GM12891 (cell line): Measurements from ENCODE around the gene ANKRD16.
A peak's percentile ranks its signal among the peaks of the same experiment; 100 is the strongest.

Experiments
- PAX5 ChIP-seq: IDR thresholded peaks from 2 replicates; pipeline ENCODE4 v1.6.1; 2011; ENCODE audit warnings: low read length, moderate library complexity, mild to moderate bottlenecking; ENCODE audit not compliant: insufficient read depth, severe bottlenecking
- POLR2A ChIP-seq: IDR thresholded peaks from 2 replicates; pipeline ENCODE4 v1.6.1; 2011; ENCODE audit warnings: low read depth, low read length, control low read depth
- POLR2AphosphoS5 ChIP-seq: IDR thresholded peaks from 2 replicates; pipeline ENCODE4 v1.6.1; 2011; ENCODE audit warnings: low read depth, low read length, control low read depth
- POU2F2 ChIP-seq: IDR thresholded peaks from 2 replicates; pipeline ENCODE4 v1.6.1; 2011; ENCODE audit warnings: low read depth, mild to moderate bottlenecking, control low read depth, low read length, moderate library complexity
- SPI1 ChIP-seq: IDR thresholded peaks from 2 replicates; pipeline ENCODE4 v1.6.1; 2011; ENCODE audit warnings: low read depth, low read length, control low read depth
- TAF1 ChIP-seq: IDR thresholded peaks from 2 replicates; pipeline ENCODE4 v1.6.1; 2011; ENCODE audit warnings: low read depth, low read length, control low read depth

DNA sequence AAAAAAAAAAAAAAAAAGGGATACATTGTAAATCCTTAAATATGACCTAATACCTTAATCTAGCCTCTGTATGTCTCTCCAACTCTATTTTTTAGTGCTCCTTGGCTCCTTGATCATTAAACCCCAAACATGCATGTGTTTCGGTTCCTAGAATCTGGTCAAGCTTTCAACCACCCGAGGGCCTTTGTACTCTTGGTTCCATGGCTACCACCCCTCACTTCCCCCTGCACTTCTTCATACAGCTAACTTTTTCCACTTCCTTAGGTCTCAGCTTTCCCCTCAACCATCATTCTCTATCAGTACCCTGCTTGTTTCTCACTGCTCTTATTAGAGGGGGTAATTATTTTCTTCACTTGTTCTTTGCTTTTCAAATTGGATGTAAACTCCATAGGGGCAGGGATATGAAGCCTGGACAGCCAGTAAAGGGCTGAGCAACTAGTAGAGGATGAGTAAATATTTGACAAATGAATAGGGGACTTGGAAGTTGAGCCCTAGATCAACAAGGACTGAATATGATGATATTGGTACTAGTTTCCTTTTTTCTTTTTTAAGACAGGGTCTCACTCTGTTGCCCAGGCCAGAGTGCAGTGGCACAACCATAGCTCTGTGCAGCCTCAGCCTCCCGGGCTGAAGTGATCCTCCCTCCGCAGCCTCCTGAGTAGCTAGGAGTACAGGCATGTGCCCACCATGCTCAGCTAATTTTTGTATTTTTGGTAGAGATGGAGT is 72.2 kb downstream of the ANKRD16 start:
- TF ChIP-seq POLR2AphosphoS5 (no peak), POLR2A (no peak), SPI1 (peak; percentile 91), PAX5 (no peak), TAF1 (no peak), POU2F2 (peak; percentile 36; the same call in 1 of the 2 replicates)
